GM21526 (cell line): Measurements from ENCODE around the gene MGME1.

Source experiments
- ATAC-seq: cut with Tn5 transposase; IDR thresholded peaks from one replicate; pipeline ENCODE4 v1.9.1; 2021; ENCODE audit warnings: moderate library complexity; ENCODE audit not compliant: unreplicated experiment, low FRiP score

The MGME1 gene

DNA sequence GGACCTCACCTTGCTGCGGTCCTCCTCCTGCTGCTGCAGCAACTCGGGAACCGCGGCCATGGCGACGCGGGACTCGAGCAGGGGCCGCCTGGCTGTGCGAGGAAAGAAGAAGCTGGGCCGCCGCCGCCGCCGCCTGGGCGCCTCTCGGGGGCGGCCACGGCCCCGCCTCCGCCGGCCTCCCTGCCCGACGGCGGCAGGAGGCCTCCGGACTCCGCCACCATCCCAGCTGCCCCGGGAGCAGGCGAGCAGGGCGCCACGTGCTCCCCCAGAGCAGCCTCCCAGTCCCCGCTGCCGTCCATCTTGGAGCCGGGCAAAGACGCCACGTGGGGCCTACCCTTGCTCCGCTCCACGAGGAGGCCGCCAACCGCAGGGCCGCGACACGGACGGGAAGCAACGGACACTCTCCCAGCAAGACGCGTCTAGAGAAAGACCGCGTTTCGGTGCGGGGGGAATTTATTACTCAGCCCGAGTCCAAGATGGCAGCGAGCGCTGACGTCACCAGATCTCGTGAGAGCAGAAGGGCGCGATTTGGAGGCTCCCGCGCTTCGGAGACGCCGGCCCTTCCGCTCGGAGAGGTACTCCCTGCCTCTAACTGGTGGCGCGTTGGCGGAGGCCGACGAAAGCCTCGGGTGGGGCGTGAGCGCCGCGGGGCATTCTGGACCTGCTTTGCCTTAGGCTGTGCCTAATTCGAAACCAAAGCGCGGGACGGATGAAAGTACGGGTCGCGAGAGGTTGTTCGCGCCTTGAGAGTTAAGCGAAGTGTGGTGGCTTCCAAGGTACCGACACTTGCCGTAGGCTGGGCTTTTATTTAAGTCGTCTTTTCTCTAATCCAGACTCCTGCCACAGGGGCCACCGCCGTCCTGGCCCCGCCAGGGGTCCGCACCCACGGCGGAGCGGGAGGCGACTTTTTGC, at the start of gene MGME1, which contains the start of gene SNX5:
MGME1 (plus strand) TSS at position 653 of the 912 bp plus-strand sequence. CDS start 842 bp downstream, outside the sequence.
SNX5 (minus strand) TSS at position 429 of the 912 bp plus-strand sequence; CDS start at position 60, 369 bp downstream.
- peak; percentile 73 for ATAC-seq

DNA sequence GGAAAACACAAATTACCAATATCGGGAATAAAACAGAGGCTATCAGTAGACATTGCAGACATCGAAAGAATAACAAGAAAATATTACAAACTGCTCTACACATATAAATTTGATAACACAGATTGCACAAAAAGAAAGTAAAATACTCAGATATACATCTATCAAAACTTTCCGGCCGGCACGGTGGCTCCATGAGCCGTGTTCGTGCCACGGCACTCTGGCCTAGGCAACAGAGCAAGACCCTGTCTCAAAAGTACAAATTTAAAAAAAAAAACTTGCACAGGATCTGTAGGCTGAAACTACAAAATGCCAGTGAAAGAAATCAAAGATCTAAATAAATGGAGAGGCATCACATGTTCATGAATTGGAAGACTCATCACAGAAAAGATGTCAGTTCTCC, 49.7 kb upstream of the MGME1 start:
- no peak for ATAC-seq

GRCh38 chr20:17921774-17922173, 47.0 kb upstream of the MGME1 start:
- ATAC-seq: no peak

DNA sequence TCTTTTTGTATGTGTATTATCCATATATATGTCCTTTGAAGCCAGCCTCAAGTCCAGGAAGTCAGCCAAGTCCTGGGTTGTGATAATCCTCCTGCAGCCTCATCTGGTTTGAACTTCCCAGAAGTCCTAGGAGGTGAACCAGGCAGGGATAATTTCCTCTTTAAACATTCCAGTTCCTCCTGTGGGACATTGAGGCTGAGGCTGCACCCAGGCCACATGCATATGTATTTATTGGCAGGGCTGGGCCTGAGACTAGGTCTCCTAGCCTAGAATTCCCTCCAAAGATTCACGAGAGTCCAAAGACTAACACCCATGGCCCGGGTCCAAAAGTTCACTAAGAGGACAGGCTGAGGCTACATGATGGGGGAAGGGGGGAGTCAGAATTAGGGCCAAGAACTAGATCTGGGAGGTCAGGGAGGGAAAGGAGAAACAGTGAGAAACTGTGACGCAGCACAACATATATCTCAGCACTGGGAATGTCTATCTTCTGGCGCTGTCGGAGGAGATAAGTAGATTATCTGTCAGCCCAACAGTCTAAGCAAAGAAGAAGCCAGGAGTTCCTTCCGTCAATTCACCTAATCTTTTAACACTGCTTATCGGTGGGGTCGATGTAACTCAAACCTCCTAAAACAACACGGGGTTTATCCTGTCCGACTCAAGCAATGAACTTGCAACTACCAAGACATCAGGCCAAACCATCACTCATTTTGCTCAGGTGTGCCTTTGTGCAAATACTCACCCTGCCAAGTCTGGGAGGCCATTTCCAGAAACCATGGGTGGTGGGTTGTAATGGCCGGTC, 43.5 kb upstream of the MGME1 start:
- no peak for ATAC-seq

- no peak for ATAC-seq
Observed at GRCh38 chr20:17925940-17926300, 42.9 kb upstream of the MGME1 start.

GRCh38 chr20:17928211-17928611, 40.6 kb upstream of the MGME1 start:
- ATAC-seq: no peak

DNA sequence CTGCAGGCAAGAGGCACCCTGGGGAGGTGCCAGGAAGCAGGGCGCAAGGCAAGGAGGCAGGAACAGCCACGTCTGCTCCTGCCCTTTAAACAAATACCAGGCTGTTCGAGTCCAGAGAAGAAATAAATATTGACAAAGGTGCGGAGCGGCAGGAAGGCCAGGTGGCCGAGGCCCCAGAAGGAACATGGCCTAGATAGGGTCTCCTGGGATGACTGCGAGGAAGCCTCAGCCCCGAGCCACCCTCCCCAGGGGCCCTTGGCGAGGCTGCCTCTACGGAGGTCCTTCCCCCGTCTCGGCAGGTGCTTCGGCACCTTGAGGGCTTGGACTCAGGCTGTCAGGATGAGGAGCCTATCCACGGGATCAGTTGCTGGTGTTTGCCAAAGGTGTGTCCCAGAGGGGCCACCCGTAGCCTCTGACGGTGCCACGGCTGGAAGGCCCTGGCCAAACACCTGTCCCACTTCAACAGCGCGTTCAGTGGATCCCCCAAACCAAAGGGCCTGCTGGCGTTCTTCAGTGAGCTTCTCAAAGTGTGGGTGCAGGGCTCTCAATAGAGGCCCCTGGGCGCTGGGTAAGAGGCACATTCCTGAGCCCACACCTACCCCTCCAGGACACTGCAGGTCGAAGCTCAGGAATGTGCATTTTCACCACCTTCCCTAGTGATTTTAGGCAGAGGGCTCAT, 40.0 kb upstream of the MGME1 start:
- ATAC-seq: no peak

- no peak for ATAC-seq
Observed at GRCh38 chr20:17931513-17931912, 37.3 kb upstream of the MGME1 start.

- ATAC-seq: no peak
Observed at GRCh38 chr20:17932396-17932795, 36.4 kb upstream of the MGME1 start.

DNA sequence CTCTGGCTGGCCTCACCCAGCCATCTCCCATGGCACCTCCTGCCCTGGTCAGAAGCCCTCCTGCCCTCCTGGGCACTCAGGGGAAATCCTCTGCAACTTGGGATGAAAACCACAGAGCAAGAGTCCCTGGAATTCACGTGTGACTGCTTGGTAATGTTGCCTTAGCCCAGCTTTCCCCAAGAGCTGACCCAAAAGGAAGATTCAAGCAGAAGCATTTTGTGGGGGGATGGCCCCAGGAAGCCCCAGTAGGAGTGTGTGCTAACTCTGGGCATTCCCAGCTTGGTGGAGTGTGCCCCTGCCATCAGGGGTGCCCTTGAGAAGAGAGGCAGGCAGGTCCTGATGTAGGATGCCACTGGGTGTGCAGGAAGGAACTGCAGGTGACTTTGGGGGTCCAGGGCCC, 35.7 kb upstream of the MGME1 start:
- no peak for ATAC-seq

- no peak for ATAC-seq
Observed at GRCh38 chr20:17933711-17934110, 35.1 kb upstream of the MGME1 start.

DNA sequence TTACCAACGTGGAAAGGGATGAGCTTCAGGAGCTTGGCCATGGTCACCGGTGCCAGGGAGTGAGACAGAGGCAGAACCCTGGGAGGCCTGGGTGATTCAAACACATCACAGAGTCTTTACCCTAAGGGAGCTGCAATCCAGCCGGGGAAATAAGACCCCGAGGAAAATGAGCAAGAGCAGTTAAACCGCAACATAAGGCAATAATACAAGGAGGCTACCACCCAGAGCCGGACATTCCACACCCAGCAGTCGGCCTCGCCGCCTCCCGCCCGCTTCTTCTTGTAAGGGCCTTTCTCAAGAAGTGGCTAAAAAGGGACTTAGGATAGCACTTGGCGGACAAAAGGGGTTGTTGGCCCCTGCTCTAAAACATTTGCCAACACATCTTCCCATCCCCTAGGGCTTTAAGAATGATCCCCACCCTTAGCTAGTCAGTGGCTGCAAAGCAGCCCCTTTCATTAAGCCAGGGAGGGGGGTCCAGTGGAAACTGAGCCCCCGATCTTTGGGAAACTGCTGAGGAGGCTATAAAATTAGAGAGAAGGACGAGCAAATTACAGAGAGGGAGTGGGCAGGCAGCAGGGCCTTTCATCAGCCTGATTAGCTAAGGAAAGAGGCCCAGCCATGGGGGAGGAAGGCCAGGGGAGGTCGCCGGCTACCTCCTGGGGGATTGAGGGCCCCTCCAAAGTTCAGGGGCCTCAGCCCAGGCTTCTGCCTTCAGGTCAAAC, 34.5 kb upstream of the MGME1 start:
- ATAC-seq: no peak

GRCh38 chr20:17935186-17935585, 33.6 kb upstream of the MGME1 start:
- no peak for ATAC-seq

DNA sequence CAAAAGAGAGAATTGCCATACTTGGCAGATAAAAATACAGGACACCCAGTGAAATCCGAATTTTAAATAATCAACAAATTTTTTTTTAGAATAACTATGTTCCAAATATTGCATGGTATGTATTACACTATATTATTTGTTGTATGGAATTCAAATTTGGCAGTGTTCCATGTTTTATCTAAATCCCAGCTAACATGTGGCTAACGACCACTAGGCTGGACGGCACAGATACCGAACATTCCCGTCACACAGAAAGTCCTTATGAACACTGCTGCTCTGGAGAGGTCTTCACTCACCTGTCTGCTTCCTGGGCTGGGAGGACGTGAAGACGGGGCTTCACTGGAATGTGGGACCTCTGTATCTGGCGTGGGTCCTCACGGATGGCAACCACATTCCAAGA, 33.1 kb upstream of the MGME1 start:
- no peak for ATAC-seq

DNA sequence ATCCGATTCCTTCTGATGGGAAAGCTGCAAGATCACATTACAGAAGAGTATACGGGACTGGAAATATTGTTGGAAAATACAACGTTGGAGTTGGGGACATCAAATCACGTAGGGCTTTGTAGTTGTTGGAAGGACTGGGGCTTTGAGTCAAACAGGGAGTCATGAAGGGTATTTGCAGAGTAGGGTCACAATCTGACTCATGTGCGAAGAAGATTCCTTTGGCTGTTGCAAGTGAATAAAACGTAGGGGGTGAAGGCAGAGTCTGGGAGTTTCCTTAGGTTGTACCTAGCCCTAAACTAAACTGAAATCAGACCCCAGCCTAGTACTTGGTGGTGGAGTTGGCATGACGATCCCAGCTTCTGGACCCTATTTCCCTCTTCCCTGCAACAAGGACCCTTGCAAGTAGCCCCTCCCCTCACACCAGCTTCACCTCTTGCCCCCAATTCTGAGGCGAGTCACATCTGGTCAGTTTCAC, 32.5 kb upstream of the MGME1 start:
- ATAC-seq: no peak

GRCh38 chr20:17936761-17937732, 31.8 kb upstream of the MGME1 start:
- ATAC-seq: no peak

GRCh38 chr20:17938871-17939619, 29.8 kb upstream of the MGME1 start:
- ATAC-seq: peak; percentile 77

- ATAC-seq: peak; percentile 6
Observed at GRCh38 chr20:17939622-17940223, 29.1 kb upstream of the MGME1 start.
